NB4 (cell line): ENCODE measurements around the gene ARHGAP28.

Experiments
- DNase-seq: peaks from one replicate; pipeline ENCODE4 v3.0.0; 2010; ENCODE audit warnings: low read depth
- H3K4me3 ChIP-seq: one replicate; pipeline ENCODE4 v1.5.1; 2011; ENCODE audit warnings: mild to moderate bottlenecking, low read depth, low read length, moderate library complexity
- CTCF ChIP-seq: IDR thresholded peaks from one replicate; pipeline ENCODE4 v1.5.1; 2012; ENCODE audit warnings: low read depth, low read length
- MYC ChIP-seq: IDR thresholded peaks from 2 replicates; pipeline ENCODE4 v1.6.1; 2011; ENCODE audit warnings: low read depth, low read length
- POLR2A ChIP-seq: IDR thresholded peaks from 2 replicates; pipeline ENCODE4 v1.6.1; 2011; ENCODE audit warnings: mild to moderate bottlenecking; ENCODE audit not compliant: insufficient read length; ENCODE audit errors: extremely low read depth
- TF ChIP-seq, protein P1 (sequence below): IDR thresholded peaks from 2 replicates; pipeline ENCODE4 v1.6.1; 2011; ENCODE audit warnings: low read depth, low read length

ARHGAP28 gene

DNA sequence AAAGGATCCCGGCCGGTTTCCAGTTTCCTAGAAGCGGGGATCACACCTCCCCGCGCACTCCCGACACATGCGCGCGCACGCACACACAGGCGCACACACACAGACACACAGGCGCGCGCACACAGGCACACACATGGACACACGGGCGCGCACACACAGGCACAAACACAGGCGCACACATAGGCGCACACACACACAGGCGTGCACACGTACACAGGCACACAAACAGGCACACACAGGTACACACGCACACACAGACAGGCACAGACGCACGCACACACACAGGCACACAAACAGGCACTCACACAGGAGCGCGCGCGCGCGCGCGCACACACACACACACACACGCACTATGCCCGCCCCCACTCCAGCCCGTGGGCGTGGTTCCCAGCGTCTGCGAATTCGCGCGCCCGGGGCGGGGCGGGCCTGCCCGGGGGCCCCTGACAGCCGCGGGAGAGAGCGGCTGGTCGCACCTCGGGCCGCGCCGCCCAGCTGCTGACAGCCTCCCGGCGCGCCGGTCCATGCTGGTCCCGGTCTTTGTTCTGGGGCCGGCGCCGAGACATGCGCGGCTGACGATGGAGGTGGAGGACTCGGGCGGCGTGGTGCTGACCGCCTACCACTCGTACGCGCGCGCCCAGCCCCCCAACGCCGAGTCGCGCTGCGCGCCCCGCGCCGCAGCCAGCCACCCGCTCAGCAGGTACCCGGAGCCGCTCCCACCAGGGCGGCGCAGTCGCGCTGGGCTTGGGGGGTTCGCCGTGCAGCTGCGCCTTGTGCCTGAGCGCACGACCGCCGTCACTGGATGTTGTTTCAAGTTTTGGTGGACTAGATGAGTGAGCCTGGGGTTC lies at the start of gene ARHGAP28:
Gene ARHGAP28 (plus strand): TSS at position 470 of the 845 bp plus-strand sequence. CDS start 106 bp downstream, at position 576.
- DNase-seq, result no peak
- TF ChIP-seq, protein P1, sequence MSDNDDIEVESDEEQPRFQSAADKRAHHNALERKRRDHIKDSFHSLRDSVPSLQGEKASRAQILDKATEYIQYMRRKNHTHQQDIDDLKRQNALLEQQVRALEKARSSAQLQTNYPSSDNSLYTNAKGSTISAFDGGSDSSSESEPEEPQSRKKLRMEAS, result no peak
- no peak for TF ChIP-seq CTCF
- no peak for TF ChIP-seq MYC
- no peak for TF ChIP-seq POLR2A
- no peak within 1 kb of the TSS for H3K4me3 ChIP-seq

DNA sequence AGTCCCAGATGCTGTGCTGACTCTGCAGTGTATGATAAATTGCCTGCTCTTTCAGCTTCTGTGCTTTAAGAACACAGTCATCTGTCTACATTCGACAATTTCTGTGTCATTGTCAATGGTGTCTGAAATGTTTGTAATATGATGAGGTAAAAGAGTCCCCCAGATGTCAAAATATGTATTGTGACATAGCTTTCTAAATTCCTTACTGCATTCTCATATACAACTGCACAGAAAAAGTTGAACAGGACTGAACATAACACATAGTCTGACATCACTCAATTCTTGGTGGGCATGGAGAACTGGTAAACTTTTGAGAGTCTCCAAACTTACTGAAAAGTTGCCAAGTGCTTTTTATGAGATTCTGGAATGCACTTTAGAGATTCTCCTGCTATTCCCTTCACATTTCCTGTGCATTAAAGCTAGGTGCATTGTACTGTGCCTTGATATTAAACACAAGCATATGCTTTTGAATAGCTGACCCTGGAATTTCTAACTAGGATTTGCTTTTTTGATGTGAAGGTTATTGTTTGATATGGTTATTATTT lies 48.1 kb upstream of the ARHGAP28 start:
- no peak for DNase-seq
- no peak overlapping the region for H3K4me3 ChIP-seq
- TF ChIP-seq, protein P1, result no peak
- TF ChIP-seq CTCF, result no peak
- no peak for TF ChIP-seq POLR2A
- no peak for TF ChIP-seq MYC

DNA sequence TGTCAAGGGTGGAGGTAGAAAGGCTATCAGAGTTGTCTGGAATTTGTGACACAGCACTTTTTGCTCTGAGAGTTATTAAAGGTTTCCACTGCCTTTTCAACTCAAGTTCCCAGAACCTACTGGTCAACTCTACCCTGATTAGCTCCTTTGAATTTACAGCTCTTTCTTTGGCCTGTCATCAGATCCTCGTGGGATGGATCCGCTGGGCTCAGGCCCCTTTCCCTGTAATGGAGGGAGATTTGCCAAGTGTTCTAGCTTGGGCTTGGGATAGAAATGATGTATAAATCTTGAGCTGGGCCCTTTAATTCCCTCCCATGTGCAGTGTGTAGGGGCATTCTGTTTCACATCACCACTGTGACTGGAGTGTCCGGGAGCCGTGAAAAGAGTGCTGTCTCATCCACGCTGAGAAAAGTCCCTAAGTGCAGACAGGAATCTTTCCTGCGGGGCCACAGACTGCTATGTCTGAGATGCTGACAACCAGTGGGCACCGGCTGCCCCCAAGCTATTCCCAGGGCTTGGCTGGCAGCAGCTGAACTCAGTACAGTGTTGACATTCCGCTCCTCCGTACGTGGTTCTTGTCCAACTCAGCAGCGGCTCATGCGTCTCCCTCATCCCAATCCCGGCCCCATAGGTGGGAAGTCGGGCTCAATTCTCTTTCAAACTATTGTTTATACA lies 46.9 kb upstream of the ARHGAP28 start:
- H3K4me3 ChIP-seq, result no peak overlapping the region
- TF ChIP-seq POLR2A, result no peak
- TF ChIP-seq MYC, result no peak
- TF ChIP-seq CTCF, result no peak
- TF ChIP-seq, protein P1, result no peak
- no peak for DNase-seq

DNA sequence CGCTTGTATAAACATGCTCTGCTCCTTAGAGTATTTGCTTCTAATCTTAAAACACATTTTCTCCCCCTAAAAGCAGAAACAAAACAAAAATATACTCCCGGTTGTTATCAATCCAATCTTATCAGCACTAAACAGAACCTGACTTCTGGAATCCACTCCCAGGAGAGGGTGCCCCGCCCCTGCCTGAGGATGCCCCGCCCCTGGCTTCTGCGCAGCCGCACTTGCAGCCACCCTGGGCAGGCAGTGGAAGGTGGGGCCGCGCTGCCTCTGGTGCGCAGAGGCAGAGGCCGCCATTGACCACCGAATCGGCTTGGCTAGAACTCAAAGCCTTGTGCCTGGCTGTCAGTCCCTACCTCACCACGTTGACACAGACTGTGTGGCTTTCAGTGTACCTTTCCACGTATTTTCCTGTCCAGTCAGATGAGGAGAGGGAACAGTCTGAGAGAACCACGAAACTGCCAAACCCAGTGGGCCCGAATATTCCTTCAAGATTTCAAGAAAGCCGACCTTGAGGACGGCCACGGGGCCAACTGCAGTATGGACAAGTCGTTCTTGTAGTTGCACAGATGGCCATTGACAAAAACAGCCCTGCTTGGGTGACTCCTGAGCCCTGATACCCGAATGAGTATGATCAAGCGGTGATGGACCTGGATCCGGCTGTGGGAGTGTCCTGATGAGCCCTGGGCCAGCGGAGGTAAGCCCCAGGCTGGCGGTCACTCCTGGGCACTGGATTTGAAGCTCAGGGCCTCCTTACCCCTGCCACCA lies 46.2 kb upstream of the ARHGAP28 start:
- no peak for DNase-seq
- H3K4me3 ChIP-seq, result no peak overlapping the region
- no peak for TF ChIP-seq POLR2A
- TF ChIP-seq MYC, result no peak
- TF ChIP-seq, protein P1, result no peak
- TF ChIP-seq CTCF, result no peak

GRCh38 chr18:6687676-6688075 lies 41.8 kb upstream of the ARHGAP28 start:
- no peak for DNase-seq
- no peak overlapping the region for H3K4me3 ChIP-seq
- TF ChIP-seq POLR2A, result no peak

GRCh38 chr18:6708890-6709289 lies 20.6 kb upstream of the ARHGAP28 start:
- TF ChIP-seq MYC (no peak), POLR2A (no peak), CTCF (no peak)
- TF ChIP-seq, protein P1, result no peak
- no peak for DNase-seq
- no peak overlapping the region for H3K4me3 ChIP-seq
